Osteocyte (in vitro differentiated cells): Measurements from ENCODE around the gene ADCY3. TPM values are rescaled to one million over a fixed set of nuclear protein-coding genes. Genes with fewer than 3 reads are reported as not detected.

Experiments used
- DNase-seq: peaks from one replicate; pipeline ENCODE4 v3.0.0; 2021; ENCODE audit warnings: mixed read lengths; ENCODE audit not compliant: unreplicated experiment; ENCODE audit errors: extremely low spot score
- H3K27ac Mint-ChIP-seq: one replicate; pipeline ENCODE4 v1.8.0; 2021; ENCODE audit warnings: mild to moderate bottlenecking, mixed read lengths; ENCODE audit not compliant: unreplicated experiment
- H3K27me3 Mint-ChIP-seq: one replicate; pipeline ENCODE4 v1.8.0; 2021; ENCODE audit warnings: mixed read lengths; ENCODE audit not compliant: unreplicated experiment
- H3K36me3 Mint-ChIP-seq: one replicate; pipeline ENCODE4 v1.8.0; 2021; ENCODE audit warnings: mixed read lengths; ENCODE audit not compliant: unreplicated experiment
- H3K4me1 Mint-ChIP-seq: one replicate; pipeline ENCODE4 v1.8.0; 2021; ENCODE audit warnings: mixed read lengths; ENCODE audit not compliant: unreplicated experiment
- H3K4me3 Mint-ChIP-seq: one replicate; pipeline ENCODE4 v1.8.0; 2021; ENCODE audit warnings: mild to moderate bottlenecking, moderate library complexity, mixed read lengths; ENCODE audit not compliant: unreplicated experiment
- H3K9me3 Mint-ChIP-seq: one replicate; pipeline ENCODE4 v1.8.0; 2021; ENCODE audit warnings: mixed read lengths; ENCODE audit not compliant: unreplicated experiment
- CTCF ChIP-seq: fragments of 200-600 bp; sonication (generic); IDR thresholded peaks from 2 replicates; pipeline ENCODE4 v1.5.0; 2021; ENCODE audit warnings: antibody characterized with exemption, mild to moderate bottlenecking, moderate library complexity
- total RNA-seq: library from RNA; stranded (reverse); gene quantifications from 2 replicates; pipeline ENCODE4 v1.2.1, GENCODE V29; 2021

ADCY3 gene
- total RNA-seq, 1 donor from 2014 or later, result 99.9 TPM

- Mint-ChIP-seq H3K4me1 (peaks cover 27% of the 10 kb centered on the region), H3K27ac (peak overlapping the region; percentile 74), H3K27me3 (no peaks in the 10 kb centered on the region), H3K9me3 (no peaks in the 10 kb centered on the region), H3K36me3 (peaks cover 31% of the 10 kb centered on the region), H3K4me3 (no peak overlapping the region)
- DNase-seq, result peak; percentile 73
- no peak for TF ChIP-seq CTCF
Measured at GRCh38 chr2:24820598-24821432, 99.2 kb downstream of the ADCY3 start.

- no peak overlapping the region for H3K27ac Mint-ChIP-seq
- peaks cover 27% of the 10 kb centered on the region for H3K4me1 Mint-ChIP-seq
- TF ChIP-seq CTCF, result no peak
- no peaks in the 10 kb centered on the region for H3K9me3 Mint-ChIP-seq
- peaks cover 35% of the 10 kb centered on the region for H3K36me3 Mint-ChIP-seq
- peak; percentile 68 for DNase-seq
- no peak overlapping the region for H3K4me3 Mint-ChIP-seq
- no peaks in the 10 kb centered on the region for H3K27me3 Mint-ChIP-seq
Measured at GRCh38 chr2:24820175-24820513, 99.9 kb downstream of the ADCY3 start.

- peaks cover 35% of the 10 kb centered on the region for H3K36me3 Mint-ChIP-seq
- DNase-seq, result peak; percentile 78
- no peak for TF ChIP-seq CTCF
Measured at GRCh38 chr2:24819442-24820174, 100.4 kb downstream of the ADCY3 start.

GRCh38 chr2:24818721-24819167 is 101.3 kb downstream of the ADCY3 start:
- peaks cover 29% of the 10 kb centered on the region for H3K36me3 Mint-ChIP-seq
- H3K9me3 Mint-ChIP-seq, result no peaks in the 10 kb centered on the region
- H3K4me1 Mint-ChIP-seq, result peaks cover 27% of the 10 kb centered on the region
- DNase-seq, result peak; percentile 30
- H3K27ac Mint-ChIP-seq, result peak overlapping the region; percentile 34
- H3K27me3 Mint-ChIP-seq, result no peaks in the 10 kb centered on the region
- no peak overlapping the region for H3K4me3 Mint-ChIP-seq
- no peak for TF ChIP-seq CTCF

More at GRCh38 chr2:24819442-24820174, 100.4 kb downstream of the ADCY3 start:
- Mint-ChIP-seq H3K9me3 (no peaks in the 10 kb centered on the region), H3K27me3 (no peaks in the 10 kb centered on the region), H3K4me1 (peaks cover 27% of the 10 kb centered on the region), H3K4me3 (no peak overlapping the region), H3K27ac (no peak overlapping the region)

- Mint-ChIP-seq H3K36me3 (peaks cover 21% of the 10 kb centered on the region), H3K4me1 (peaks cover 19% of the 10 kb centered on the region), H3K27me3 (no peaks in the 10 kb centered on the region), H3K4me3 (no peak overlapping the region), H3K27ac (peak overlapping the region; percentile 69), H3K9me3 (no peaks in the 10 kb centered on the region)
- TF ChIP-seq CTCF, result no peak
- DNase-seq, result no peak
Measured at GRCh38 chr2:24816884-24817283, 103.2 kb downstream of the ADCY3 start.
